GM12878 (cell line): ENCODE measurements around the gene CA10.

Experiments
- CBX3 ChIP-seq: fragments of 200-600 bp; sonication (generic); IDR thresholded peaks from 2 replicates; pipeline ENCODE4 v1.6.1; 2016; ENCODE audit warnings: low read depth, borderline replicate concordance
- EZH2 ChIP-seq: IDR thresholded peaks from 2 replicates; pipeline ENCODE4 v1.6.1; 2012; ENCODE audit warnings: low read depth, mild to moderate bottlenecking, control low read depth, inconsistent platforms, low read length, borderline replicate concordance; ENCODE audit not compliant: control insufficient read depth
- GABPA ChIP-seq: IDR thresholded peaks from 2 replicates; pipeline ENCODE4 v1.6.1; 2014; ENCODE audit warnings: antibody characterized with exemption, low read depth, mild to moderate bottlenecking, inconsistent platforms
- JUND ChIP-seq: IDR thresholded peaks from 2 replicates; pipeline ENCODE4 v1.6.1; 2012; ENCODE audit warnings: low read depth, mild to moderate bottlenecking, low read length, improper control_type of control experiment, moderate library complexity
- POLR2A ChIP-seq: IDR thresholded peaks from 2 replicates; pipeline ENCODE4 v1.6.1; 2011; ENCODE audit warnings: low read depth, mild to moderate bottlenecking, low read length
- YY1 ChIP-seq: IDR thresholded peaks from 2 replicates; pipeline ENCODE4 v1.6.1; 2011; ENCODE audit warnings: low read depth, mild to moderate bottlenecking, low read length
- ZNF274 ChIP-seq: IDR thresholded peaks from one replicate; pipeline ENCODE4 v1.8.0; 2011; ENCODE audit not compliant: insufficient read length, insufficient read depth
- TF ChIP-seq, protein P1 (sequence below): fragments of 450-650 bp; formaldehyde crosslinking; IDR thresholded peaks from 2 replicates; pipeline ENCODE4 v1.4.0; 2020; ENCODE audit warnings: mild to moderate bottlenecking, moderate library complexity
- TF ChIP-seq, protein P2 (sequence below), 3 experiments: IDR thresholded peaks in 2 of 3; conservative IDR thresholded peaks in 1 of 3; 2 replicates each; pipeline ENCODE4 v1.5.1; 2011; ENCODE audit warnings: low read depth in 3 of 3, low read length in 3 of 3, mild to moderate bottlenecking in 3 of 3, control low read depth in 2 of 3, moderate library complexity in 2 of 3, inconsistent platforms in 1 of 3, mixed read lengths in 1 of 3; ENCODE audit not compliant: control insufficient read depth in 2 of 3, insufficient read depth in 1 of 3; ENCODE audit errors: extremely low read depth in 1 of 3
- TF ChIP-seq, protein P3 (sequence below): fragments of 450-650 bp; formaldehyde crosslinking; IDR thresholded peaks from 2 replicates; pipeline ENCODE4 v1.5.0; 2022; ENCODE audit warnings: mild to moderate bottlenecking, missing genetic modification characterization
- TF ChIP-seq, protein P4 (sequence below): IDR thresholded peaks from 2 replicates; pipeline ENCODE4 v1.6.1; 2012; ENCODE audit warnings: low read length, inconsistent platforms

GRCh38 chr17:52145476-52145875 lies 13.0 kb downstream of the CA10 start:
- TF ChIP-seq CBX3 (no peak), POLR2A (no peak), ZNF274 (no peak), JUND (no peak), GABPA (no peak), EZH2 (no peak), YY1 (no peak)
- TF ChIP-seq, protein P1, sequence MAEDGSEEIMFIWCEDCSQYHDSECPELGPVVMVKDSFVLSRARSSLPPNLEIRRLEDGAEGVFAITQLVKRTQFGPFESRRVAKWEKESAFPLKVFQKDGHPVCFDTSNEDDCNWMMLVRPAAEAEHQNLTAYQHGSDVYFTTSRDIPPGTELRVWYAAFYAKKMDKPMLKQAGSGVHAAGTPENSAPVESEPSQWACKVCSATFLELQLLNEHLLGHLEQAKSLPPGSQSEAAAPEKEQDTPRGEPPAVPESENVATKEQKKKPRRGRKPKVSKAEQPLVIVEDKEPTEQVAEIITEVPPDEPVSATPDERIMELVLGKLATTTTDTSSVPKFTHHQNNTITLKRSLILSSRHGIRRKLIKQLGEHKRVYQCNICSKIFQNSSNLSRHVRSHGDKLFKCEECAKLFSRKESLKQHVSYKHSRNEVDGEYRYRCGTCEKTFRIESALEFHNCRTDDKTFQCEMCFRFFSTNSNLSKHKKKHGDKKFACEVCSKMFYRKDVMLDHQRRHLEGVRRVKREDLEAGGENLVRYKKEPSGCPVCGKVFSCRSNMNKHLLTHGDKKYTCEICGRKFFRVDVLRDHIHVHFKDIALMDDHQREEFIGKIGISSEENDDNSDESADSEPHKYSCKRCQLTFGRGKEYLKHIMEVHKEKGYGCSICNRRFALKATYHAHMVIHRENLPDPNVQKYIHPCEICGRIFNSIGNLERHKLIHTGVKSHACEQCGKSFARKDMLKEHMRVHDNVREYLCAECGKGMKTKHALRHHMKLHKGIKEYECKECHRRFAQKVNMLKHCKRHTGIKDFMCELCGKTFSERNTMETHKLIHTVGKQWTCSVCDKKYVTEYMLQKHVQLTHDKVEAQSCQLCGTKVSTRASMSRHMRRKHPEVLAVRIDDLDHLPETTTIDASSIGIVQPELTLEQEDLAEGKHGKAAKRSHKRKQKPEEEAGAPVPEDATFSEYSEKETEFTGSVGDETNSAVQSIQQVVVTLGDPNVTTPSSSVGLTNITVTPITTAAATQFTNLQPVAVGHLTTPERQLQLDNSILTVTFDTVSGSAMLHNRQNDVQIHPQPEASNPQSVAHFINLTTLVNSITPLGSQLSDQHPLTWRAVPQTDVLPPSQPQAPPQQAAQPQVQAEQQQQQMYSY (CRISPR knock-in tag) = no peak
- TF ChIP-seq, protein P2, sequence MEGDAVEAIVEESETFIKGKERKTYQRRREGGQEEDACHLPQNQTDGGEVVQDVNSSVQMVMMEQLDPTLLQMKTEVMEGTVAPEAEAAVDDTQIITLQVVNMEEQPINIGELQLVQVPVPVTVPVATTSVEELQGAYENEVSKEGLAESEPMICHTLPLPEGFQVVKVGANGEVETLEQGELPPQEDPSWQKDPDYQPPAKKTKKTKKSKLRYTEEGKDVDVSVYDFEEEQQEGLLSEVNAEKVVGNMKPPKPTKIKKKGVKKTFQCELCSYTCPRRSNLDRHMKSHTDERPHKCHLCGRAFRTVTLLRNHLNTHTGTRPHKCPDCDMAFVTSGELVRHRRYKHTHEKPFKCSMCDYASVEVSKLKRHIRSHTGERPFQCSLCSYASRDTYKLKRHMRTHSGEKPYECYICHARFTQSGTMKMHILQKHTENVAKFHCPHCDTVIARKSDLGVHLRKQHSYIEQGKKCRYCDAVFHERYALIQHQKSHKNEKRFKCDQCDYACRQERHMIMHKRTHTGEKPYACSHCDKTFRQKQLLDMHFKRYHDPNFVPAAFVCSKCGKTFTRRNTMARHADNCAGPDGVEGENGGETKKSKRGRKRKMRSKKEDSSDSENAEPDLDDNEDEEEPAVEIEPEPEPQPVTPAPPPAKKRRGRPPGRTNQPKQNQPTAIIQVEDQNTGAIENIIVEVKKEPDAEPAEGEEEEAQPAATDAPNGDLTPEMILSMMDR (IDR thresholded peaks at IDR 0.05 in 2 of 3, conservative IDR thresholded peaks at IDR 0.05 in 1 of 3; ENCODE audit: control insufficient read depth in 2 of 3, extremely low read depth in 1 of 3, insufficient read depth in 1 of 3, low read depth in 3 of 3, low read length in 3 of 3) = no peak
- TF ChIP-seq, protein P3, sequence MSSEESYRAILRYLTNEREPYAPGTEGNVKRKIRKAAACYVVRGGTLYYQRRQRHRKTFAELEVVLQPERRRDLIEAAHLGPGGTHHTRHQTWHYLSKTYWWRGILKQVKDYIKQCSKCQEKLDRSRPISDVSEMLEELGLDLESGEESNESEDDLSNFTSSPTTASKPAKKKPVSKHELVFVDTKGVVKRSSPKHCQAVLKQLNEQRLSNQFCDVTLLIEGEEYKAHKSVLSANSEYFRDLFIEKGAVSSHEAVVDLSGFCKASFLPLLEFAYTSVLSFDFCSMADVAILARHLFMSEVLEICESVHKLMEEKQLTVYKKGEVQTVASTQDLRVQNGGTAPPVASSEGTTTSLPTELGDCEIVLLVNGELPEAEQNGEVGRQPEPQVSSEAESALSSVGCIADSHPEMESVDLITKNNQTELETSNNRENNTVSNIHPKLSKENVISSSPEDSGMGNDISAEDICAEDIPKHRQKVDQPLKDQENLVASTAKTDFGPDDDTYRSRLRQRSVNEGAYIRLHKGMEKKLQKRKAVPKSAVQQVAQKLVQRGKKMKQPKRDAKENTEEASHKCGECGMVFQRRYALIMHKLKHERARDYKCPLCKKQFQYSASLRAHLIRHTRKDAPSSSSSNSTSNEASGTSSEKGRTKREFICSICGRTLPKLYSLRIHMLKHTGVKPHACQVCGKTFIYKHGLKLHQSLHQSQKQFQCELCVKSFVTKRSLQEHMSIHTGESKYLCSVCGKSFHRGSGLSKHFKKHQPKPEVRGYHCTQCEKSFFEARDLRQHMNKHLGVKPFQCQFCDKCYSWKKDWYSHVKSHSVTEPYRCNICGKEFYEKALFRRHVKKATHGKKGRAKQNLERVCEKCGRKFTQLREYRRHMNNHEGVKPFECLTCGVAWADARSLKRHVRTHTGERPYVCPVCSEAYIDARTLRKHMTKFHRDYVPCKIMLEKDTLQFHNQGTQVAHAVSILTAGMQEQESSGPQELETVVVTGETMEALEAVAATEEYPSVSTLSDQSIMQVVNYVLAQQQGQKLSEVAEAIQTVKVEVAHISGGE (CRISPR knock-in tag) = no peak
- TF ChIP-seq, protein P4, sequence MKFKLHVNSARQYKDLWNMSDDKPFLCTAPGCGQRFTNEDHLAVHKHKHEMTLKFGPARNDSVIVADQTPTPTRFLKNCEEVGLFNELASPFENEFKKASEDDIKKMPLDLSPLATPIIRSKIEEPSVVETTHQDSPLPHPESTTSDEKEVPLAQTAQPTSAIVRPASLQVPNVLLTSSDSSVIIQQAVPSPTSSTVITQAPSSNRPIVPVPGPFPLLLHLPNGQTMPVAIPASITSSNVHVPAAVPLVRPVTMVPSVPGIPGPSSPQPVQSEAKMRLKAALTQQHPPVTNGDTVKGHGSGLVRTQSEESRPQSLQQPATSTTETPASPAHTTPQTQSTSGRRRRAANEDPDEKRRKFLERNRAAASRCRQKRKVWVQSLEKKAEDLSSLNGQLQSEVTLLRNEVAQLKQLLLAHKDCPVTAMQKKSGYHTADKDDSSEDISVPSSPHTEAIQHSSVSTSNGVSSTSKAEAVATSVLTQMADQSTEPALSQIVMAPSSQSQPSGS = no peak
